Vagina (tissue), 2 donors: ENCODE measurements around the gene ITM2B.
"Not testable (repeated sequence)": the region's sequence is repeated elsewhere in the genome, so short reads cannot be mapped to it uniquely, and the experiment has no call there.

Experiments used
- POLR2A ChIP-seq, 2 donors: fragments of 450-650 bp; IDR thresholded peaks; one replicate each; pipeline ENCODE4 v1.6.1; 2017; ENCODE audit warnings: antibody characterized with exemption in 2 of 2, mild to moderate bottlenecking in 2 of 2, moderate library complexity in 2 of 2
- TF ChIP-seq, protein P1 (sequence below), 3 experiments: fragments of 450-650 bp in 2 of 3; fragments of 200-600 bp in 1 of 3; sonication (generic) in 1 of 3; IDR thresholded peaks; one replicate each; pipeline ENCODE4 v1.5.1; 2017 to 2019; ENCODE audit warnings: antibody characterized with exemption in 3 of 3, mild to moderate bottlenecking in 2 of 3, moderate library complexity in 2 of 3

GRCh38 chr13:48215511-48216203 lies 17.3 kb upstream of the ITM2B start:
- TF ChIP-seq, protein P1, sequence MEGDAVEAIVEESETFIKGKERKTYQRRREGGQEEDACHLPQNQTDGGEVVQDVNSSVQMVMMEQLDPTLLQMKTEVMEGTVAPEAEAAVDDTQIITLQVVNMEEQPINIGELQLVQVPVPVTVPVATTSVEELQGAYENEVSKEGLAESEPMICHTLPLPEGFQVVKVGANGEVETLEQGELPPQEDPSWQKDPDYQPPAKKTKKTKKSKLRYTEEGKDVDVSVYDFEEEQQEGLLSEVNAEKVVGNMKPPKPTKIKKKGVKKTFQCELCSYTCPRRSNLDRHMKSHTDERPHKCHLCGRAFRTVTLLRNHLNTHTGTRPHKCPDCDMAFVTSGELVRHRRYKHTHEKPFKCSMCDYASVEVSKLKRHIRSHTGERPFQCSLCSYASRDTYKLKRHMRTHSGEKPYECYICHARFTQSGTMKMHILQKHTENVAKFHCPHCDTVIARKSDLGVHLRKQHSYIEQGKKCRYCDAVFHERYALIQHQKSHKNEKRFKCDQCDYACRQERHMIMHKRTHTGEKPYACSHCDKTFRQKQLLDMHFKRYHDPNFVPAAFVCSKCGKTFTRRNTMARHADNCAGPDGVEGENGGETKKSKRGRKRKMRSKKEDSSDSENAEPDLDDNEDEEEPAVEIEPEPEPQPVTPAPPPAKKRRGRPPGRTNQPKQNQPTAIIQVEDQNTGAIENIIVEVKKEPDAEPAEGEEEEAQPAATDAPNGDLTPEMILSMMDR (IDR thresholded peaks at IDR 0.05): not testable (repeated sequence)
- not testable (repeated sequence) for TF ChIP-seq POLR2A (IDR thresholded peaks at IDR 0.05)
